Effector memory CD8-positive, alpha-beta T cell (primary cell): ENCODE results near the gene NMBR.
"Not testable (repeated sequence)": the region's sequence is repeated elsewhere in the genome, so short reads cannot be mapped to it uniquely, and the experiment has no call there.

Experiments
- ATAC-seq: fragments of 150-1000 bp; cut with Tn5 transposase; replicated peaks from 2 replicates; pipeline ENCODE4 v1.10.0; 2021; ENCODE audit warnings: mild to moderate bottlenecking, moderate library complexity
- DNase-seq, 3 experiments: peaks; one replicate each; pipeline ENCODE4 v3.0.0; 2021
- H3K27ac Mint-ChIP-seq, 2 donors: one replicate each; pipeline ENCODE4 v1.8.0; 2022; ENCODE audit warnings: mild to moderate bottlenecking in 2 of 2, mixed read lengths in 2 of 2, moderate library complexity in 2 of 2
- H3K27me3 Mint-ChIP-seq, 2 donors: one replicate each; pipeline ENCODE4 v1.8.0; 2022; ENCODE audit warnings: mixed read lengths in 2 of 2
- H3K36me3 Mint-ChIP-seq: one replicate; pipeline ENCODE4 v1.8.0; 2022; ENCODE audit warnings: mild to moderate bottlenecking, moderate library complexity, mixed read lengths; ENCODE audit not compliant: insufficient read depth
- H3K4me1 Mint-ChIP-seq, 2 donors: one replicate each; pipeline ENCODE4 v1.8.0; 2022; ENCODE audit warnings: low read depth in 2 of 2, mixed read lengths in 2 of 2
- H3K4me3 Mint-ChIP-seq, 2 donors: one replicate each; pipeline ENCODE4 v1.8.0; 2022; ENCODE audit warnings: mild to moderate bottlenecking in 2 of 2, mixed read lengths in 2 of 2, moderate library complexity in 2 of 2
- H3K9me3 Mint-ChIP-seq, 2 donors: one replicate each; pipeline ENCODE4 v1.8.0; 2022; ENCODE audit warnings: mixed read lengths in 2 of 2
- total RNA-seq, 9 experiments: gene quantifications; one replicate each; lab custom pipeline; 2026; lab: John Stamatoyannopoulos, UW

Gene NMBR
- 0 to 0.06 (median 0) reads per million in 9 experiments for total RNA-seq

- ATAC-seq (peak; percentile 96), DNase-seq (peak; percentile 94 to 96 (median 95))
- H3K27ac Mint-ChIP-seq = peak within 1 kb of the TSS; percentile 67 to 96
- H3K36me3 Mint-ChIP-seq = peaks cover 27% of the 10 kb centered on the region
- H3K4me1 Mint-ChIP-seq = peaks cover 37 to 55% of the 10 kb centered on the region in 2 donors
- no peaks in the 10 kb centered on the region for H3K27me3 Mint-ChIP-seq
- peak within 1 kb of the TSS; percentile 95 to 96 for H3K4me3 Mint-ChIP-seq
- no peaks in the 10 kb centered on the region for H3K9me3 Mint-ChIP-seq
Observed at GRCh38 chr6:142146828-142147662, at the start of gene NMBR, which contains the start of gene VTA1. TSS of gene NMBR (minus strand) at chr6:142147122. CDS start at chr6:142088658, 58,464 bp downstream. TSS of gene VTA1 (plus strand) at chr6:142147263. CDS start at chr6:142147288, 25 bp downstream.

- Mint-ChIP-seq H3K9me3 (no peaks in the 10 kb centered on the region), H3K4me3 (no peak overlapping the region), H3K36me3 (peaks cover 44% of the 10 kb centered on the region), H3K4me1 (peaks cover 12 to 28% of the 10 kb centered on the region in 2 donors), H3K27ac (peak overlapping the region; percentile 50 to 51), H3K27me3 (no peaks in the 10 kb centered on the region)
- DNase-seq (no peak), ATAC-seq (no peak)
Observed at GRCh38 chr6:142195862-142196541, 49.1 kb upstream of the NMBR start.

GRCh38 chr6:142193621-142194020, 46.7 kb upstream of the NMBR start:
- ATAC-seq = no peak
- Mint-ChIP-seq H3K9me3 (no peaks in the 10 kb centered on the region), H3K36me3 (peaks cover 37% of the 10 kb centered on the region), H3K4me3 (no peak overlapping the region), H3K4me1 (peaks cover 10 to 28% of the 10 kb centered on the region in 2 donors), H3K27ac (no peak overlapping the region), H3K27me3 (no peaks in the 10 kb centered on the region)
- no peak for DNase-seq

GRCh38 chr6:142192343-142192742, 45.4 kb upstream of the NMBR start:
- Mint-ChIP-seq H3K4me1 (peaks cover 10 to 29% of the 10 kb centered on the region in 2 donors), H3K9me3 (no peaks in the 10 kb centered on the region), H3K27ac (no peak overlapping the region), H3K4me3 (no peak overlapping the region), H3K36me3 (peaks cover 32% of the 10 kb centered on the region), H3K27me3 (no peaks in the 10 kb centered on the region)
- no peak for ATAC-seq
- DNase-seq = no peak

GRCh38 chr6:142189057-142189456, 42.1 kb upstream of the NMBR start:
- Mint-ChIP-seq H3K4me3 (no peak overlapping the region), H3K9me3 (no peaks in the 10 kb centered on the region), H3K27me3 (no peaks in the 10 kb centered on the region), H3K27ac (no peak overlapping the region), H3K4me1 (peaks cover 9 to 23% of the 10 kb centered on the region in 2 donors), H3K36me3 (peaks cover 28% of the 10 kb centered on the region)
- DNase-seq (no peak), ATAC-seq (no peak)

- DNase-seq, H3K27me3 Mint-ChIP-seq, ATAC-seq, H3K27ac Mint-ChIP-seq, H3K9me3 Mint-ChIP-seq, H3K4me3 Mint-ChIP-seq: not testable (repeated sequence)
- Mint-ChIP-seq H3K4me1 (peaks cover 7 to 19% of the 10 kb centered on the region in 2 donors), H3K36me3 (peaks cover 28% of the 10 kb centered on the region)
Observed at GRCh38 chr6:142188341-142188740, 41.4 kb upstream of the NMBR start.

- Mint-ChIP-seq H3K4me1 (peaks cover 7 to 24% of the 10 kb centered on the region in 2 donors), H3K36me3 (peaks cover 32% of the 10 kb centered on the region), H3K27me3 (no peaks in the 10 kb centered on the region), H3K9me3 (no peaks in the 10 kb centered on the region), H3K27ac (peak overlapping the region; percentile 4 to 78), H3K4me3 (no peak overlapping the region)
- ATAC-seq = no peak
- no peak for DNase-seq
Observed at GRCh38 chr6:142187209-142187608, 40.3 kb upstream of the NMBR start.

- DNase-seq (no peak), ATAC-seq (no peak)
- Mint-ChIP-seq H3K27ac (peak overlapping the region in 1 of 2 donors; percentile 1), H3K27me3 (no peaks in the 10 kb centered on the region), H3K4me3 (no peak overlapping the region), H3K36me3 (peaks cover 25% of the 10 kb centered on the region), H3K4me1 (peaks cover 9 to 24% of the 10 kb centered on the region in 2 donors), H3K9me3 (no peaks in the 10 kb centered on the region)
Observed at GRCh38 chr6:142185641-142186040, 38.7 kb upstream of the NMBR start.

- Mint-ChIP-seq H3K27ac (no peak overlapping the region), H3K4me3 (no peak overlapping the region), H3K36me3 (peaks cover 12% of the 10 kb centered on the region), H3K4me1 (peaks cover 9 to 24% of the 10 kb centered on the region in 2 donors), H3K27me3 (no peaks in the 10 kb centered on the region), H3K9me3 (no peaks in the 10 kb centered on the region)
- no peak for DNase-seq
- ATAC-seq = no peak
Observed at GRCh38 chr6:142184307-142184706, 37.4 kb upstream of the NMBR start.

- no peak overlapping the region for H3K27ac Mint-ChIP-seq
- no peak overlapping the region for H3K4me3 Mint-ChIP-seq
- H3K36me3 Mint-ChIP-seq = peaks cover 13% of the 10 kb centered on the region
- DNase-seq (no peak), ATAC-seq (no peak)
- no peaks in the 10 kb centered on the region for H3K9me3 Mint-ChIP-seq
- H3K27me3 Mint-ChIP-seq = no peaks in the 10 kb centered on the region
- H3K4me1 Mint-ChIP-seq = peaks cover 9 to 24% of the 10 kb centered on the region in 2 donors
Observed at GRCh38 chr6:142183351-142183750, 36.4 kb upstream of the NMBR start.

- Mint-ChIP-seq H3K4me3 (no peak overlapping the region), H3K27ac (no peak overlapping the region), H3K9me3 (peaks cover 1 to 12% of the 10 kb centered on the region in 2 donors), H3K27me3 (no peaks in the 10 kb centered on the region), H3K36me3 (peaks cover 18% of the 10 kb centered on the region), H3K4me1 (peaks cover 9 to 20% of the 10 kb centered on the region in 2 donors)
- DNase-seq = no peak
- no peak for ATAC-seq
Observed at GRCh38 chr6:142182004-142182403, 35.1 kb upstream of the NMBR start.

- peaks cover 34% of the 10 kb centered on the region for H3K36me3 Mint-ChIP-seq
- no peaks in the 10 kb centered on the region for H3K27me3 Mint-ChIP-seq
- DNase-seq (no peak), ATAC-seq (no peak)
- H3K4me1 Mint-ChIP-seq = peaks cover 3 to 12% of the 10 kb centered on the region in 2 donors
- H3K9me3 Mint-ChIP-seq = peaks cover 1 to 12% of the 10 kb centered on the region in 2 donors
- H3K4me3 Mint-ChIP-seq = no peak overlapping the region
- no peak overlapping the region for H3K27ac Mint-ChIP-seq
Observed at GRCh38 chr6:142178129-142178528, 31.2 kb upstream of the NMBR start.

GRCh38 chr6:142174703-142175102, 27.8 kb upstream of the NMBR start:
- Mint-ChIP-seq H3K4me1 (peaks cover 0 to 15% of the 10 kb centered on the region in 2 donors), H3K9me3 (peaks cover 1 to 12% of the 10 kb centered on the region in 2 donors), H3K27me3 (no peaks in the 10 kb centered on the region), H3K36me3 (peaks cover 58% of the 10 kb centered on the region), H3K4me3 (no peak overlapping the region), H3K27ac (no peak overlapping the region)
- DNase-seq (no peak), ATAC-seq (no peak)
